BLaER1 treated with 17β-estradiol and CSF1 and Interleukin-3, amounts not matched to agents 10 nM and 100 nM (cell line): ENCODE data around the gene UBE2G1.

Source experiments
- H3K27ac ChIP-seq, 11 experiments: shearing (Covaris generic); formaldehyde crosslinking; 2 replicates each; pipeline ENCODE4 v1.8.1; 2022
- H3K27me3 ChIP-seq, 11 experiments: shearing (Covaris generic); formaldehyde crosslinking; 2 replicates each; pipeline ENCODE4 v1.8.1; 2022
- H3K36me3 ChIP-seq, 11 experiments: shearing (Covaris generic); formaldehyde crosslinking; 2 replicates each; pipeline ENCODE4 v1.8.1; 2022
- H3K4me1 ChIP-seq, 10 experiments: shearing (Covaris generic); formaldehyde crosslinking; 2 replicates each; pipeline ENCODE4 v1.8.1; 2022
- H3K4me2 ChIP-seq, 11 experiments: shearing (Covaris generic); formaldehyde crosslinking; 2 replicates each; pipeline ENCODE4 v1.8.1; 2022
- H3K4me3 ChIP-seq, 10 experiments: shearing (Covaris generic); formaldehyde crosslinking; 2 replicates each; pipeline ENCODE4 v1.8.1; 2022
- H3K9ac ChIP-seq, 11 experiments: shearing (Covaris generic); formaldehyde crosslinking; 2 replicates each; pipeline ENCODE4 v1.8.1; 2022
- H3K9me3 ChIP-seq, 11 experiments: shearing (Covaris generic); formaldehyde crosslinking; replicated peaks in 1 of 11; 2 replicates each; pipeline ENCODE4 v1.8.1; 2022
- H4K20me1 ChIP-seq, 11 experiments: shearing (Covaris generic); formaldehyde crosslinking; 2 replicates each; pipeline ENCODE4 v1.8.1; 2022
- Cebpa-rat ChIP-seq, 11 experiments: shearing (Covaris generic); IDR thresholded peaks; 2 replicates each; pipeline ENCODE4 v1.8.1; 2022

Gene UBE2G1

DNA sequence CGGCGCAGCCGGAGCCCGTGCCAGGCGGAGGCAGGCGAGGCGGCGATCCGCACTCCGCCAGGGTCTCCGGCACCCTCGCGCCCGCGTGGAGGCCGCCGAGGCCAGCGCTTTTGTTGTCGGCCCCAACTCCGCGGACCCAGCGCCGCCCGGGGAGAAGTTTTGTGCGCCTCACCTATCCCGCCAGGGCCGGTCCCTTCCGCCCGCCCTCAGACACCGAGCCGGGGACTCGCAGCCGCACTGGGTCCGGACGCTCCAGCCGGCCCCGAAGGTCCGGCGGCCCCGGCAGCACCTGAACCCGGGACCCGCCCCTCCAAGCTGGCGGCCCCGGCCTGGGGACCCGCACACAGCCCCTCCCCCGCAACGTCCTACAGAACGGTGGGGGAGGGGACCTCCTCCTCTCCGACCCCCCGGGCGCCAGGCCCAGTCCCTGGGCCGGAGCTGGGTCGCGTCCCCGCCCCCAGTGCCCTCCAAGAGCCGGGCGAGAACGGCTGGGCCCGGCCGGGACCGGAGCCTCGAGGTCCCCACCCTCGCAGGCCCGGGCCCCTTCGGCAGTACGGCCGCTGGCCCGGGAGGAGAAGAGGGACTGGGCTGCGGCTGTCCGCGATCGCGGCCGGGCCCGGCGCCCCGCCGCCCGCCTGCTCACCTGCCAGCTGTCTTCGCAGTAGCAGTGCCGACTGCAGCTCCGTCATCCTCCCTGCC, 698 bp downstream of the UBE2G1 start:
- peak overlapping the region; percentile 97 to 100 (median 99) for H3K9ac ChIP-seq
- peaks cover 0 to 29% (median 23%) of the 10 kb centered on the region in 11 experiments; a peak in 20 of 22 replicates for H3K36me3 ChIP-seq
- no peak for TF ChIP-seq Cebpa-rat (IDR thresholded peaks at IDR 0.05)
- H3K9me3 ChIP-seq = no peaks in the 10 kb centered on the region
- no peaks in the 10 kb centered on the region for H3K27me3 ChIP-seq
- peaks cover 40 to 54% (median 49%) of the 10 kb centered on the region in 11 experiments for H4K20me1 ChIP-seq
- peak overlapping the region; percentile 93 to 99 (median 96) for H3K27ac ChIP-seq
- H3K4me2 ChIP-seq = peak overlapping the region; percentile 90 to 98 (median 95)
- H3K4me1 ChIP-seq = peaks cover 29 to 50% (median 44%) of the 10 kb centered on the region in 10 experiments
- H3K4me3 ChIP-seq = peak overlapping the region; percentile 87 to 100 (median 100)

DNA sequence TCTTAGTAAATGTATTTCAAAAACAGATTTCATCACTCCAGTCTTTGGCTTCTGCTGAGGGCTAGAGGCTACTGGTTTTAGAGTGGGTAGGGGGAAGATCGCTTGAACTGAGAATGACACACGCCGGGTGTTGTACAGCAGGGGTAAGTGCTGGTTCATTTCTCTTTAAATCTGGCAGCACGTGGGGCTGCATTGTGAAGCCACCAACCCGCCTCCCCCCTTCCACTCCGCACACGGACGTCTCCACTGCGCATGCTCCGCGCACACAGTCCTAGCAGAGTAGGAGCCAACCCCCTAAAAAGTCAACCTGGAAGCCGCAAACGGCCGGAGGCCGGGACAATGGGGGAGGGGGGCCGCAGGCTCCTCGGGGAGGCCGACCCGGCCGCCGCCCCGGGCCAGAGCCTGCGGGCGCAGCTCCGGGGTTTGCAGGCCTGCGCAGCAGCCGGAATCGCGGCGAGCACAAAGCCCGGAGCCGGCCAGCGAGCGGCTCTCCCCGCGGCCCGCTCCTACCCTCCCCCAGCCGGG, 1.3 kb downstream of the UBE2G1 start:
- no peaks in the 10 kb centered on the region for H3K9me3 ChIP-seq
- no peaks in the 10 kb centered on the region for H3K27me3 ChIP-seq
- H3K4me1 ChIP-seq = peaks cover 23 to 46% (median 38%) of the 10 kb centered on the region in 10 experiments
- H3K36me3 ChIP-seq = peaks cover 0 to 35% (median 28%) of the 10 kb centered on the region in 11 experiments; a peak in 20 of 22 replicates
- H3K27ac ChIP-seq = peak overlapping the region; percentile 93 to 99 (median 96)
- H3K4me2 ChIP-seq = peak overlapping the region; percentile 90 to 98 (median 95)
- peak overlapping the region; percentile 97 to 100 (median 99) for H3K9ac ChIP-seq
- no peak for TF ChIP-seq Cebpa-rat (IDR thresholded peaks at IDR 0.05)
- H3K4me3 ChIP-seq = peak overlapping the region; percentile 87 to 100 (median 100)
- peaks cover 46 to 60% (median 55%) of the 10 kb centered on the region in 11 experiments for H4K20me1 ChIP-seq

DNA sequence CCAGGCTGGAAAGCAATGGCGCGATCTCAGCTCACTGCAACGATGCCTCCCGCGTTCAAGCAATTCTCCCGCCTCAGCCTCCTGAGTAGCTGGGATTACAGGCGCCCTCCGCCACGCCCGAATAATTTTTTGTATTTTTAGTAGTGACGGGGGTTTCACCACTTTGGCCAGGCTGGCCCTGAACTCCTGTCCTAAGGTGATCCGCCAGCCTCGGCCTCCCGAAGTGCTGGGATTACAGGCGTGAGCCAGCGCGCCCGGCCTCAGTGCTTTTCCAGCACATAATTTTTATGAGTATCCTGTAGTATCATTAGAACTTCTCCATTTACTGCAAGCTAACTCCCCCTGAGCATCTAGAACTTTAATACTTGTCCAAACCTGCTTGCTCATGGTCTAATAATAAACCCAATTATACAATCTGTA, 1.8 kb downstream of the UBE2G1 start:
- Histone ChIP-seq H3K9ac (peak overlapping the region; percentile 97 to 100 (median 99)), H3K9me3 (no peaks in the 10 kb centered on the region), H3K27me3 (no peaks in the 10 kb centered on the region), H3K4me3 (peak overlapping the region; percentile 87 to 100 (median 100)), H3K4me2 (peak overlapping the region; percentile 90 to 98 (median 95)), H3K36me3 (peaks cover 0 to 40% (median 29%) of the 10 kb centered on the region in 11 experiments; a peak in 20 of 22 replicates), H4K20me1 (peaks cover 51 to 65% (median 61%) of the 10 kb centered on the region in 11 experiments), H3K27ac (peak overlapping the region; percentile 93 to 99 (median 96); a peak in 21 of 22 replicates), H3K4me1 (peaks cover 18 to 41% (median 34%) of the 10 kb centered on the region in 10 experiments)
- no peak for TF ChIP-seq Cebpa-rat (IDR thresholded peaks at IDR 0.05)

DNA sequence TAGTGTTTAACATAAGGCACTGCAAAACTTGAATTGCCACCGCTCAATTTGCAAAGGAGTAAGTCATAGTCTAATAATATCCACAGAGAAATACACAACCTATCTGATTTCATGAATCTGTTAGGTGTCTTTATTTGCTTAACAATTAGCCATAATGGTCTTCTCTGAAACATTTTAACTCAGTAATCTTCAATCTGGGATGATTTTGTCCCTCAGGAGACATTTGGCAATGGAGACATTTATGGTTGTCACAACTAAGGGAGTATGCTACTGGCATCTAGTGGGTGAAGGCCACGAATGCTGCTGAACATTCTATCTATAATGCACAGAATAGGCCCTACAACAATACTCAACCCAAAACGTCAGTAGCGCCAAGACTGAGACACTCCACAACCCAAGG, 4.3 kb downstream of the UBE2G1 start:
- Histone ChIP-seq H3K4me3 (no peak overlapping the region), H3K36me3 (peaks cover 0 to 59% (median 34%) of the 10 kb centered on the region in 11 experiments; a peak in 21 of 22 replicates), H3K9me3 (no peaks in the 10 kb centered on the region), H4K20me1 (peaks cover 75 to 90% (median 84%) of the 10 kb centered on the region in 11 experiments), H3K9ac (peak overlapping the region in 1 of 11 experiments; percentile 8; a peak in 1 of 22 replicates), H3K27me3 (no peaks in the 10 kb centered on the region), H3K4me2 (no peak overlapping the region), H3K4me1 (peaks cover 11 to 34% (median 27%) of the 10 kb centered on the region in 10 experiments), H3K27ac (no peak overlapping the region)
- TF ChIP-seq Cebpa-rat (IDR thresholded peaks at IDR 0.05) = no peak

DNA sequence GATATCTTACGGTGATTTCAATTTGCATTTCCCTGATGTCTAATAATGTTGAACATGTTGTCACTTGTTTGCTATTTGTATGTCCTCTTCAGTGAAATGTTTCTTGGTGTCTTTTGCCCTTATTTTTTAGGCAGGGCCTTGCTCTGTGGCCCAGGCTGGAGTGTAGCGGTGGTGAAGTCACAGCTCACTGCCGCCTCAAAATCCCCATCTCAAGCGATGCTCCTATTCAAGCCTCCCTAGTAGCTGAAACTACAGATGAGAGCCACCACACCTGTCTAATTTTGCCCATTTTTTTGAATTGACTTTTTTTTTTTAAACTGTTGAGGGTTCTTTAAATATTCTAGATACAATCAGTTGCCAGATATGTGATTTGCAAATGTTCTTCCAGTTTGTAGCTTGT, 8.3 kb downstream of the UBE2G1 start:
- no peak overlapping the region for H3K27ac ChIP-seq
- H4K20me1 ChIP-seq = peaks cover 96 to 99% (median 99%) of the 10 kb centered on the region in 11 experiments
- H3K9ac ChIP-seq = no peak overlapping the region
- H3K36me3 ChIP-seq = peaks cover 0 to 54% (median 38%) of the 10 kb centered on the region in 11 experiments; a peak in 21 of 22 replicates
- no peak for TF ChIP-seq Cebpa-rat (IDR thresholded peaks at IDR 0.05)
- no peak overlapping the region for H3K4me3 ChIP-seq
- H3K4me2 ChIP-seq = no peak overlapping the region
- no peaks in the 10 kb centered on the region for H3K27me3 ChIP-seq
- peaks cover 11 to 34% (median 20%) of the 10 kb centered on the region in 10 experiments; a peak in 18 of 20 replicates for H3K4me1 ChIP-seq
- no peaks in the 10 kb centered on the region for H3K9me3 ChIP-seq

DNA sequence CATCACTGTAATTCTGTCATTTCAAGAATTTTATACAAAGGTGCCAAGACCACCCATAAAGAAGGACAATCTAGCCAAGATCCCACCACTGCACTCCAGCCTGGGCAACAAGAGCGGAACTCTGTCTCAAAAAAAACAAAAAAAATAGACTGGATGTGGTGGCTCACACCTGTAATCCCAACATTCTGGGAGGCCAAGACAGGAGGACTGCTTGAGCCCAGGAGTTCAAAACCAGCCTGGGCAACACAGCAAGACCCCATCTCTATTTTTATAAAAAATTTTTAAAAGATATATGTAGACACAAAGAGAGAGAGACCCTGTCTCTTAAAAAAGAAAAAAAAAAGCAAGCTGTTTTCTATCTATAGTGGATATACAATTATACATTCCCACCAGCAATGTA, 8.8 kb downstream of the UBE2G1 start:
- Histone ChIP-seq H3K27me3 (no peaks in the 10 kb centered on the region), H3K9me3 (no peaks in the 10 kb centered on the region), H3K4me2 (no peak overlapping the region), H3K9ac (no peak overlapping the region), H4K20me1 (peaks cover 96 to 99% (median 99%) of the 10 kb centered on the region in 11 experiments), H3K36me3 (peaks cover 0 to 49% (median 34%) of the 10 kb centered on the region in 11 experiments; a peak in 21 of 22 replicates), H3K4me3 (no peak overlapping the region), H3K27ac (no peak overlapping the region), H3K4me1 (peaks cover 10 to 31% (median 17%) of the 10 kb centered on the region in 10 experiments; a peak in 18 of 20 replicates)
- no peak for TF ChIP-seq Cebpa-rat (IDR thresholded peaks at IDR 0.05)

DNA sequence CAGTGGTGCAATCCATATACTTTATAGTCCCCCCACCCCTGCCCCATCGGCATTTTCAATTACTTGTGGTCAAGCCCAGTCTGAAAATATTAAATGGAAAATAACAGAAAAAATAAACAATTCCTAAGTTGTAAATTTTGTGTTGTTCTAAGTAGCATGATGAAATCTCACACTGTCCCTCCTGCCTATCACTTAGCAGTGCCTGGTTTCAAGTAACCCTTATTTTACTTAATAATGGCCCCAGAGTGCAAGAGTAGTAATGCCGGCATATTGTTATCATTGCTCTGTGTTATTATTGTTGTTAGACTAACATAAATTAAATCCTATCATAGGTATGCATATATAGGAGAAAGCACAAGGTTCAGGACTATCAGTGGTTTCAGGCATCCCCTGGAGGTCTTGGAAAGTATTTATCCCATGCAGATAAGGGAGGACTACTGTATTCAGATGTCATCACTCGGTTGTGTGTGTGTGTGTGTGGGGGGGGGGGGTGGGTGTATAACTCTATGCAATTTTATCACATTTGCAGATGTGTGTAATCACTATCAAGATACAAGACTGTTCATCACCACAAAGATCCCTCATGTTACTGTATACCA, 9.3 kb downstream of the UBE2G1 start:
- H3K27ac ChIP-seq = no peak overlapping the region
- H4K20me1 ChIP-seq = peaks cover 96 to 99% (median 99%) of the 10 kb centered on the region in 11 experiments
- H3K4me3 ChIP-seq = no peak overlapping the region
- peaks cover 8 to 29% (median 19%) of the 10 kb centered on the region in 10 experiments; a peak in 18 of 20 replicates for H3K4me1 ChIP-seq
- H3K36me3 ChIP-seq = peaks cover 0 to 43% (median 29%) of the 10 kb centered on the region in 11 experiments; a peak in 21 of 22 replicates
- no peak overlapping the region; a peak in 1 of 22 replicates for H3K9ac ChIP-seq
- no peak overlapping the region for H3K4me2 ChIP-seq
- H3K9me3 ChIP-seq = no peaks in the 10 kb centered on the region
- no peaks in the 10 kb centered on the region for H3K27me3 ChIP-seq
- no peak for TF ChIP-seq Cebpa-rat (IDR thresholded peaks at IDR 0.05)

DNA sequence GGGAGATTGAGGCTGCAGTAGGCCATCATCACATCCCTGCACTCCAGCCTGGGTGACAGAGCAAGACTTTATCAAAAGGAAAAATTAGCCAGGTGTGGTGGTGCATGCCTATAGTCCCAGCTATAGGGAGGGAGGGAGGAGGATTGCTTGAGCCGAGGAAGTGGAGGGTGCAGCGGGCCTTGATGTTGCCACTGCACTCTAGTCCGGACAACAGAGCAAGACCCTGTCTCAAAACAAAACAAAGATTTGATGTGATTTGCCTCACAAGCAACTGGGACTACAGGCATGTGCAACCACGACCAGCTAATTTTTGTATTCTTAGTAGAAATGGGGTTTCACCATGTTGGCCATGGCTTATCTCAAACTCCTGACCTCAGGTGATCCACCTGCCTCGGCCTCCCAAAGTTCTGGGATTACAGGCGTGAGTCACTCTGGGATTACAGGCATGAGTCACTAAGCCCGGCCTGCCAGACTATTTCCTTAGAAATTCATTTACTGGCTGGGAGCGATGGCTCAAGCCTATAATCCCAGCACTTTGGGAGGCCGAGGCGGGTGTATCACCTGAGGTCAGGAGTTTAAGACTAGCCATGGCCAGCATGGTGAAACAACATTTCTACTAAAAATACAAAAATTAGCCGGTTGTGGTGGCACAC, 11.5 kb downstream of the UBE2G1 start:
- Histone ChIP-seq H3K27ac (no peak overlapping the region), H3K4me2 (peak overlapping the region in 9 of 11 experiments; percentile 3 to 55 (median 28); a peak in 12 of 22 replicates), H3K9me3 (no peaks in the 10 kb centered on the region), H3K4me1 (peaks cover 16 to 45% (median 33%) of the 10 kb centered on the region in 10 experiments; a peak in 18 of 20 replicates), H3K9ac (0 out of 22 replicates have a peak overlapping the region, but pooled peaks of 2 of the 11 experiments have one; percentile 20 to 25), H3K36me3 (peaks cover 0 to 25% (median 11%) of the 10 kb centered on the region in 11 experiments; a peak in 14 of 22 replicates), H3K4me3 (no peak overlapping the region), H4K20me1 (peaks cover 96 to 99% (median 99%) of the 10 kb centered on the region in 11 experiments), H3K27me3 (no peaks in the 10 kb centered on the region)
- no peak for TF ChIP-seq Cebpa-rat (IDR thresholded peaks at IDR 0.05)
